H1 (cell line): ENCODE measurements around the gene SLC6A6. TPM values are rescaled to one million over a fixed set of nuclear protein-coding genes. Genes with fewer than 3 reads are reported as not detected.
A peak's percentile ranks its signal among the peaks of the same experiment; 100 is the strongest.

Experiments
- CTCF ChIA-PET: fragments of 300-600 bp; sonication (Branson Sonifier 250); formaldehyde crosslinking; loops from one replicate; lab custom pipeline; 2021; ENCODE audit not compliant: partially characterized antibody; lab: Charles Lee
- POLR2A ChIA-PET: fragments of 300-600 bp; sonication (Branson Sonifier 250); formaldehyde crosslinking; loops from one replicate; lab custom pipeline; 2021; ENCODE audit warnings: inconsistent platforms; ENCODE audit not compliant: partially characterized antibody; lab: Charles Lee
- DNase-seq, 2 experiments: peaks; one replicate each; pipeline versions ENCODE4 v3.0.0 to v3.0.0-alpha.2; 2010 to 2022; ENCODE audit warnings: low spot score in 2 of 2, low read depth in 1 of 2, mixed read lengths in 1 of 2
- FAIRE-seq: peaks from 2 replicates; lab custom pipeline; 2011; peaks lifted over from hg19 to GRCh38; lab: Jason Lieb, UNC
- H2AFZ ChIP-seq: 2 replicates; pipeline ENCODE4 v1.8.1; 2012; ENCODE audit warnings: low read length, inconsistent platforms
- H2AK5ac ChIP-seq: 2 replicates; pipeline ENCODE4 v1.6.1; 2013; ENCODE audit warnings: low read depth, low read length
- H2BK120ac ChIP-seq: replicated peaks from 2 replicates; pipeline ENCODE3; 2013; ENCODE audit warnings: low read depth, low read length, inconsistent platforms
- H2BK12ac ChIP-seq: 2 replicates; pipeline ENCODE4 v1.6.1; 2013; ENCODE audit warnings: low read depth, low read length
- H2BK15ac ChIP-seq: 2 replicates; pipeline ENCODE4 v1.6.1; 2013; ENCODE audit warnings: low read length
- H2BK20ac ChIP-seq: 2 replicates; pipeline ENCODE4 v1.6.1; 2013; ENCODE audit warnings: low read length
- H2BK5ac ChIP-seq: 2 replicates; pipeline ENCODE4 v1.6.1; 2013; ENCODE audit warnings: low read depth, low read length
- H3K14ac ChIP-seq: 2 replicates; pipeline ENCODE4 v1.6.1; 2013; ENCODE audit warnings: inconsistent platforms; ENCODE audit not compliant: insufficient read length
- H3K18ac ChIP-seq: 2 replicates; pipeline ENCODE4 v1.6.1; 2013; ENCODE audit warnings: low read length; ENCODE audit errors: extremely low read depth
- H3K23ac ChIP-seq: 2 replicates; pipeline ENCODE4 v1.6.1; 2013; ENCODE audit warnings: inconsistent platforms; ENCODE audit not compliant: insufficient read length
- H3K23me2 ChIP-seq: 2 replicates; pipeline ENCODE4 v1.6.1; 2013; ENCODE audit warnings: low read depth, low read length
- H3K27ac ChIP-seq: 2 replicates; pipeline ENCODE4 v1.6.1; 2011; ENCODE audit warnings: low read depth, low read length, inconsistent platforms
- H3K27me3 ChIP-seq, 4 experiments: replicated peaks in 1 of 4; 1 replicate in 1 of 4; 2 replicates in 3 of 4; pipeline versions ENCODE4 v1.6.1 to v1.8.1; 2011 to 2013; ENCODE audit warnings: low read length in 3 of 4, mild to moderate bottlenecking in 3 of 4, inconsistent platforms in 2 of 4, mixed read lengths in 2 of 4, moderate library complexity in 1 of 4; ENCODE audit not compliant: control insufficient read depth in 3 of 4, insufficient read depth in 3 of 4; ENCODE audit errors: extremely low read depth in 1 of 4
- H3K36me3 ChIP-seq, 4 experiments: 2 replicates each; pipeline versions ENCODE4 v1.6.1 to v1.8.1; 2011 to 2013; ENCODE audit warnings: mild to moderate bottlenecking in 4 of 4, low read length in 3 of 4, moderate library complexity in 2 of 4, control low read depth in 1 of 4, inconsistent platforms in 1 of 4; ENCODE audit not compliant: insufficient read depth in 4 of 4, control insufficient read depth in 2 of 4
- H3K4ac ChIP-seq: replicated peaks from 2 replicates; pipeline ENCODE3; 2013; ENCODE audit warnings: low read length, low read depth, mixed read lengths, inconsistent platforms; ENCODE audit not compliant: insufficient read length
- H3K4me1 ChIP-seq, 4 experiments: replicated peaks in 1 of 4; 1 replicate in 1 of 4; 2 replicates in 3 of 4; pipeline versions ENCODE4 v1.6.1 to v1.8.1; 2011 to 2013; ENCODE audit warnings: low read length in 3 of 4, inconsistent platforms in 2 of 4, mixed read lengths in 1 of 4; ENCODE audit not compliant: insufficient read depth in 4 of 4, control insufficient read depth in 3 of 4
- H3K4me2 ChIP-seq, 2 experiments: 2 replicates each; pipeline versions ENCODE4 v1.6.1 to v1.8.1; 2011 to 2013; ENCODE audit warnings: low read depth in 2 of 2, low read length in 2 of 2, control low read depth in 1 of 2, inconsistent platforms in 1 of 2, mild to moderate bottlenecking in 1 of 2; ENCODE audit not compliant: insufficient read depth in 1 of 2
- H3K4me3 ChIP-seq, 4 experiments: fragments of 200-600, 300-600 bp in 1 of 4; sonication (generic), shearing (Covaris generic), sonication (Bioruptor Twin) in 1 of 4; 2 replicates each; pipeline versions ENCODE4 v1.5.1 to v1.8.1; 2011 to 2016; ENCODE audit warnings: low read length in 4 of 4, low read depth in 3 of 4, control low read depth in 2 of 4, inconsistent platforms in 2 of 4, mild to moderate bottlenecking in 2 of 4, mixed read lengths in 1 of 4, moderate library complexity in 1 of 4; ENCODE audit not compliant: insufficient read depth in 2 of 4; ENCODE audit errors: extremely low read depth in 1 of 4
- H3K56ac ChIP-seq: replicated peaks from 2 replicates; pipeline ENCODE3; 2013; ENCODE audit warnings: low read depth, mild to moderate bottlenecking, mixed read lengths, low read length, inconsistent platforms; ENCODE audit not compliant: insufficient read length
- H3K79me1 ChIP-seq: 2 replicates; pipeline ENCODE4 v1.6.1; 2013; ENCODE audit warnings: low read depth, low read length, control low read depth
- H3K79me2 ChIP-seq, 2 experiments: 2 replicates each; pipeline versions ENCODE4 v1.6.1 to v1.8.1; 2012 to 2013; ENCODE audit warnings: low read length in 2 of 2, mild to moderate bottlenecking in 2 of 2, inconsistent platforms in 1 of 2; ENCODE audit not compliant: insufficient read depth in 2 of 2, control insufficient read depth in 1 of 2
- H3K9ac ChIP-seq, 4 experiments: replicated peaks in 1 of 4; 1 replicate in 1 of 4; 2 replicates in 3 of 4; pipeline versions ENCODE4 v1.6.1 to v1.8.1; 2011 to 2013; ENCODE audit warnings: low read depth in 3 of 4, low read length in 3 of 4, control low read depth in 2 of 4, mild to moderate bottlenecking in 2 of 4, moderate library complexity in 2 of 4, inconsistent platforms in 1 of 4; ENCODE audit errors: extremely low read depth in 1 of 4
- H3K9me3 ChIP-seq, 2 experiments: 2 replicates each; pipeline versions ENCODE4 v1.6.1 to v1.8.1; 2012 to 2013; ENCODE audit warnings: mild to moderate bottlenecking in 2 of 2, moderate library complexity in 2 of 2, control low read depth in 1 of 2, inconsistent platforms in 1 of 2, low read depth in 1 of 2, low read length in 1 of 2, mixed read lengths in 1 of 2; ENCODE audit not compliant: insufficient read depth in 2 of 2
- H4K20me1 ChIP-seq, 2 experiments: replicated peaks in 1 of 2; 2 replicates each; pipeline versions ENCODE3 to v1.8.1; 2011 to 2013; ENCODE audit warnings: inconsistent platforms in 2 of 2, low read length in 2 of 2, mild to moderate bottlenecking in 1 of 2; ENCODE audit not compliant: insufficient read depth in 2 of 2, control insufficient read depth in 1 of 2
- H4K5ac ChIP-seq: 2 replicates; pipeline ENCODE4 v1.6.1; 2013; ENCODE audit warnings: low read length, low read depth, mixed read lengths, inconsistent platforms; ENCODE audit not compliant: insufficient read length
- H4K8ac ChIP-seq: 2 replicates; pipeline ENCODE4 v1.8.0; 2013; ENCODE audit warnings: mild to moderate bottlenecking, moderate library complexity, low read length, inconsistent platforms; ENCODE audit not compliant: insufficient read depth; ENCODE audit errors: extremely low read depth
- H4K91ac ChIP-seq: replicated peaks from 2 replicates; pipeline ENCODE3; 2013; ENCODE audit warnings: low read length, mixed read lengths, inconsistent platforms; ENCODE audit not compliant: insufficient read length
- CEBPB ChIP-seq: IDR thresholded peaks from 2 replicates; pipeline ENCODE4 v1.6.1; 2012; ENCODE audit warnings: low read depth, low read length
- JUND ChIP-seq: IDR thresholded peaks from 2 replicates; pipeline ENCODE4 v1.6.1; 2011; ENCODE audit warnings: mild to moderate bottlenecking, improper control_type of control experiment, low read length
- RAD21 ChIP-seq, 2 experiments: IDR thresholded peaks in 1 of 2; conservative IDR thresholded peaks in 1 of 2; 2 replicates each; pipeline ENCODE4 v1.6.1; 2011; ENCODE audit warnings: low read depth in 2 of 2, low read length in 2 of 2, improper control_type of control experiment in 1 of 2, inconsistent platforms in 1 of 2, mild to moderate bottlenecking in 1 of 2, moderate library complexity in 1 of 2
- SP1 ChIP-seq: IDR thresholded peaks from 2 replicates; pipeline ENCODE4 v1.6.1; 2011; ENCODE audit warnings: low read depth, low read length
- SUZ12 ChIP-seq: fragments of 200-600 bp; sonication (generic); IDR thresholded peaks from 2 replicates; pipeline ENCODE4 v1.6.1; 2012; ENCODE audit warnings: mild to moderate bottlenecking, inconsistent platforms, low read length, moderate library complexity, mixed read lengths
- TBP ChIP-seq: IDR thresholded peaks from 2 replicates; pipeline ENCODE4 v1.6.1; 2011; ENCODE audit warnings: low read depth, low read length, improper control_type of control experiment
- WGBS, 2 experiments: shearing (Covaris generic) in 1 of 2; methylation state at CpG; one replicate each; pipeline versions ENCODE4 v1.1.6 to v1.1.7; 2013 to 2015; ENCODE audit warnings: low lambda C conversion rate in 2 of 2, mixed read lengths in 2 of 2, inconsistent platforms in 1 of 2, low coverage in 1 of 2, missing lambda C conversion rate in 1 of 2; ENCODE audit not compliant: insufficient replicate concordance in 2 of 2, insufficient coverage in 1 of 2, insufficient read length in 1 of 2; ENCODE audit errors: extremely low coverage in 1 of 2, missing lambda C conversion rate in 1 of 2; 5-methylcytosine and 5-hydroxymethylcytosine counted together
- polyA plus RNA-seq, 7 experiments: library from polyadenylated mRNA; depleted of rRNA in 3 of 7; stranded (reverse) in 5 of 7; unstranded in 2 of 7; fragments of >200 nt in 5 of 7; fragments of 200-250 nt in 2 of 7; gene quantifications; 1 replicate in 5 of 7; 2 replicates in 1 of 7; 4 replicates in 1 of 7; pipeline versions ENCODE4 v1.2.1 to v1.2.3, GENCODE V29; 2011 to 2013; ENCODE audit warnings: missing spikeins in 2 of 7, mixed read lengths in 2 of 7
- total RNA-seq: library from RNA; stranded (reverse); fragmentation: NEBNext Ultra II Directional; extraction: Animal tissue kit (Norgen Biotek cat#: 25700); gene quantifications from 2 replicates; pipeline ENCODE4 v1.2.1, GENCODE V29; 2021
- TF ChIP-seq, protein P1 (sequence below), 3 experiments: IDR thresholded peaks; 1 replicate in 2 of 3; 2 replicates in 1 of 3; pipeline versions ENCODE4 v1.5.1 to v1.6.1; 2011; ENCODE audit warnings: low read length in 3 of 3, mild to moderate bottlenecking in 3 of 3, inconsistent platforms in 2 of 3, low read depth in 1 of 3, moderate library complexity in 1 of 3; ENCODE audit not compliant: insufficient read depth in 1 of 3; ENCODE audit errors: control extremely low read depth in 1 of 3

Gene SLC6A6
- total and polyA plus RNA-seq, 2 of the 8 experiments (the other 6 are each of a cell fraction or from before 2014, with no cell fraction given): 66.2 to 144 TPM

- peak overlapping the region; percentile 20 for H4K91ac ChIP-seq
- no peak for TF ChIP-seq SUZ12
- TF ChIP-seq SP1: no peak
- no peak for TF ChIP-seq JUND
- no peak for TF ChIP-seq CEBPB
- TF ChIP-seq TBP: peak; percentile 54
- TF ChIP-seq, protein P1, sequence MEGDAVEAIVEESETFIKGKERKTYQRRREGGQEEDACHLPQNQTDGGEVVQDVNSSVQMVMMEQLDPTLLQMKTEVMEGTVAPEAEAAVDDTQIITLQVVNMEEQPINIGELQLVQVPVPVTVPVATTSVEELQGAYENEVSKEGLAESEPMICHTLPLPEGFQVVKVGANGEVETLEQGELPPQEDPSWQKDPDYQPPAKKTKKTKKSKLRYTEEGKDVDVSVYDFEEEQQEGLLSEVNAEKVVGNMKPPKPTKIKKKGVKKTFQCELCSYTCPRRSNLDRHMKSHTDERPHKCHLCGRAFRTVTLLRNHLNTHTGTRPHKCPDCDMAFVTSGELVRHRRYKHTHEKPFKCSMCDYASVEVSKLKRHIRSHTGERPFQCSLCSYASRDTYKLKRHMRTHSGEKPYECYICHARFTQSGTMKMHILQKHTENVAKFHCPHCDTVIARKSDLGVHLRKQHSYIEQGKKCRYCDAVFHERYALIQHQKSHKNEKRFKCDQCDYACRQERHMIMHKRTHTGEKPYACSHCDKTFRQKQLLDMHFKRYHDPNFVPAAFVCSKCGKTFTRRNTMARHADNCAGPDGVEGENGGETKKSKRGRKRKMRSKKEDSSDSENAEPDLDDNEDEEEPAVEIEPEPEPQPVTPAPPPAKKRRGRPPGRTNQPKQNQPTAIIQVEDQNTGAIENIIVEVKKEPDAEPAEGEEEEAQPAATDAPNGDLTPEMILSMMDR (IDR thresholded peaks at IDR 0.05; ENCODE audit: control extremely low read depth in 1 of 3, insufficient read depth in 1 of 3, low read depth in 1 of 3, low read length in 3 of 3): peak in 2 of 3 experiments; percentile 86 to 91; a peak in 3 of 4 replicates
- peak; percentile 91 for TF ChIP-seq RAD21 (IDR thresholded peaks at IDR 0.05 in 1 of 2, conservative IDR thresholded peaks at IDR 0.05 in 1 of 2; ENCODE audit: low read depth in 2 of 2, low read length in 2 of 2)
These were observed 106.8 kb downstream of the SLC6A6 start for GRCh38 chr3:14508966-14509795.

More at GRCh38 chr3:14508966-14509795, 106.8 kb downstream of the SLC6A6 start:
- no peak overlapping the region; the same call in 1 of the 2 replicates for H2AK5ac ChIP-seq
- no peaks in the 10 kb centered on the region for H3K36me3 ChIP-seq
- H2BK15ac ChIP-seq: peak overlapping the region; percentile 72
- peak overlapping the region; percentile 31 for H2BK120ac ChIP-seq
- H3K4me3 ChIP-seq: peak overlapping the region in 3 of 4 experiments; percentile 33 to 55 (median 47); a peak in 6 of 8 replicates
- H3K4me1 ChIP-seq: peaks cover 0 to 8% (median 5%) of the 10 kb centered on the region in 4 experiments; a peak in 4 of 7 replicates
- H3K9ac ChIP-seq: no peak overlapping the region; a peak in 1 of 7 replicates
- H3K23ac ChIP-seq: no peak overlapping the region
- POLR2A ChIA-PET: interaction anchor here (0.6 to 1.7 kb wide), 3 partner anchors 18 to 39 kb away, joined by 3 to 7 read pairs (median 3); no protein-coding TSS in a partner anchor
- peak overlapping the region; percentile 5 to 76; a peak in 3 of 4 replicates for H3K4me2 ChIP-seq
- no peak overlapping the region; the same call in 1 of the 2 replicates for H2AFZ ChIP-seq
- peak; percentile 78 to 100 for DNase-seq
- H4K5ac ChIP-seq: no peak overlapping the region
- peak overlapping the region; percentile 96 for H3K18ac ChIP-seq
- no peak overlapping the region for H3K56ac ChIP-seq
- peak overlapping the region; percentile 60; the same call in 1 of the 2 replicates for H2BK12ac ChIP-seq
- CTCF ChIA-PET: interaction anchor here (0.6 to 11.6 kb wide), 57 partner anchors 8 to 418 kb away, joined by 3 to 280 read pairs (median 4); partner anchors contain the start of genes CCDC174 and GRIP2
- H3K14ac ChIP-seq: no peak overlapping the region
- H3K9me3 ChIP-seq: no peaks in the 10 kb centered on the region
- H3K4ac ChIP-seq: peak overlapping the region; percentile 81
- H3K27me3 ChIP-seq: no peaks in the 10 kb centered on the region
- H4K8ac ChIP-seq: 0 out of 2 replicates have a peak overlapping the region, but pooled peaks have one; percentile 17
- no peaks in the 10 kb centered on the region for H3K79me2 ChIP-seq
- H4K20me1 ChIP-seq: no peaks in the 10 kb centered on the region
- peak overlapping the region; percentile 49; the same call in 1 of the 2 replicates for H2BK5ac ChIP-seq
- no peaks in the 10 kb centered on the region for H3K79me1 ChIP-seq
- H2BK20ac ChIP-seq: no peak overlapping the region
- FAIRE-seq: peak; percentile 68
- no peak overlapping the region for H3K27ac ChIP-seq
- 17% methylated on average over 16 of the region's 22 CpGs; no CpG with 5 or more reads in 1 of the 2 experiments for WGBS, 2 experiments
- no peaks in the 10 kb centered on the region for H3K23me2 ChIP-seq
